ENCODE results near the gene PRPF6. TPM values are rescaled to one million over a fixed set of nuclear protein-coding genes. Genes with fewer than 3 reads are reported as not detected.

Gene PRPF6
- total and polyA plus RNA-seq, 4 donors: 44.9 to 92.4 (median 75.2) TPM

DNA sequence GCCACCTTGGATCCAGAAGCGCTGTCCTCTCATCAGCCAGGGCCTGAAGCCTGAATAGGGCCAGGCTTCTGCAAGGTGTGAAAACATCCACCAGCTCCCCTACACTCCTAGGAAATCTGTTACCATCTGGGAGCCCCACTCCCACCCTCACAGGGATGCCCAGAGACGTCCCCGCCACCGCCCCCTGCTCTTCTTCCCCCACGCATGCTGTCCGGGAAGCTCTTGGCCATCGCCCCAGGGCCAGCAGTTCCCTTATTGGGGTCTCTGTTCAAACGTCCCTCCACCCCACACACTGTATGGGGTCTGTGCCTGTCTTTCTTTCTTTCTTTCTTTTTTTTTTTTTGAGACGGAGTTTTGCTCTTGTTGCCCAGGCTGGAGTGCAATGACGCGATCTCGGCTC is 94.6 kb downstream of the PRPF6 start:
- Histone ChIP-seq H3K9me3 (ENCODE audit: control insufficient read depth, insufficient read depth, low read length) (no peaks in the 10 kb centered on the region), H3K4me1 (ENCODE audit: control insufficient read depth, insufficient read depth, low read length) (peaks cover 29% of the 10 kb centered on the region), H3K36me3 (ENCODE audit: control insufficient read depth, insufficient read depth, low read length) (peaks cover 68% of the 10 kb centered on the region), H3K27me3 (ENCODE audit: control insufficient read depth, insufficient read depth, low read length) (no peaks in the 10 kb centered on the region), H3K4me3 (ENCODE audit: low read depth, low read length) (no peak overlapping the region), H3K27ac (ENCODE audit: low read depth, low read length) (no peak overlapping the region)
- 78% methylated on average over 9 of the region's 12 CpGs for WGBS (ENCODE audit: insufficient coverage)
- DNase-seq (ENCODE audit: low read depth in 4 of 6, low spot score in 6 of 6): no peak

- no peaks in the 10 kb centered on the region for H3K27me3 ChIP-seq (ENCODE audit: control insufficient read depth, insufficient read depth, low read length)
- peaks cover 60% of the 10 kb centered on the region for H3K36me3 ChIP-seq (ENCODE audit: control insufficient read depth, insufficient read depth, low read length)
- DNase-seq (ENCODE audit: low read depth in 4 of 6, low spot score in 6 of 6): no peak
- H3K27ac ChIP-seq (ENCODE audit: low read depth, low read length): no peak overlapping the region
- H3K4me3 ChIP-seq (ENCODE audit: low read depth, low read length): no peak overlapping the region
- H3K9me3 ChIP-seq (ENCODE audit: control insufficient read depth, insufficient read depth, low read length): no peaks in the 10 kb centered on the region
- peaks cover 37% of the 10 kb centered on the region for H3K4me1 ChIP-seq (ENCODE audit: control insufficient read depth, insufficient read depth, low read length)
- WGBS (ENCODE audit: insufficient coverage): 97% methylated on average over 18 of the region's 22 CpGs
Observed at GRCh38 chr20:64076061-64076997, 95.4 kb downstream of the PRPF6 start.

DNA sequence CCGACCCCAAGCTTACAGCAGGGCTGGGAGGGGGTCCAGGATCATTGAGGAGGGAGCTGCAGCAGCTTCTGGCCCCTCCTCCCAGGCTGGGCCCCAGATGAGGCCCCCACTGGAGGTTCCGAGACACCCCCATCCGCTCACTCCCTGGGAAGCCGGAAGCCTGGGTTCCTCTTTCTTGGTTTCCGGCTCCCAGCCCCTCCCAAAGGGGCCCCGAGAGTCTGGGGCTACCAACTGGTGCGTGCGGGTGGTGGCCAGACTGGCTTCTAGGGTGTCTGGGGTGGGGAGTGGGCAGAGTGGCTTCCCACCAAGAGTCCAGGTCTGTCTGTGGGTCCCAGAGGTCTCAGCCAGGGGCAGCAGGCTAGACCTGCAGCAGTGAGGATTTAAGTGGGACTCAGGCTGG is 96.2 kb downstream of the PRPF6 start:
- no peak overlapping the region for H3K4me3 ChIP-seq (ENCODE audit: low read depth, low read length)
- peaks cover 52% of the 10 kb centered on the region for H3K36me3 ChIP-seq (ENCODE audit: control insufficient read depth, insufficient read depth, low read length)
- no peak overlapping the region for H3K27ac ChIP-seq (ENCODE audit: low read depth, low read length)
- WGBS (ENCODE audit: insufficient coverage): 77% methylated on average over 5 of the region's 8 CpGs
- no peaks in the 10 kb centered on the region for H3K9me3 ChIP-seq (ENCODE audit: control insufficient read depth, insufficient read depth, low read length)
- H3K4me1 ChIP-seq (ENCODE audit: control insufficient read depth, insufficient read depth, low read length): peaks cover 44% of the 10 kb centered on the region
- no peaks in the 10 kb centered on the region for H3K27me3 ChIP-seq (ENCODE audit: control insufficient read depth, insufficient read depth, low read length)
- DNase-seq (ENCODE audit: low read depth in 4 of 6, low spot score in 6 of 6): no peak

DNA sequence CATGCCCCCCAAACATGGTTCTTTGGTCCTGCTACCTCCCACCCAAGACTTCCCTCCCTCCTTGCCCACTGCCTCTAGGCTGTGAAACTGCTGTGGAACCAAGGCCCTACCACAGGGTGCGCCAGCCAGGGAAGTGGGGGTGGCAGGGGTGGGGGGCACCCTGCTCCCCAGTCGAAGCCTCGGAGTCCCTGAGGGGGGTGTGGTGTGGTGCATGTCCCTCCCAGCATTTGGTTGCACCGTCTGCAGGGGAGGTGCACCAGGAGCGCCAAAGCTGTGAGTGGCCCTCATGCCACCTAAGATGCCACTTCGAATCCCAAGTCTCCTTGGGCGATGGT is 96.6 kb downstream of the PRPF6 start:
- no peaks in the 10 kb centered on the region for H3K27me3 ChIP-seq (ENCODE audit: control insufficient read depth, insufficient read depth, low read length)
- H3K4me1 ChIP-seq (ENCODE audit: control insufficient read depth, insufficient read depth, low read length): peaks cover 49% of the 10 kb centered on the region
- DNase-seq (ENCODE audit: low read depth in 4 of 6, low spot score in 6 of 6): no peak
- H3K27ac ChIP-seq (ENCODE audit: low read depth, low read length): no peak overlapping the region
- peaks cover 48% of the 10 kb centered on the region for H3K36me3 ChIP-seq (ENCODE audit: control insufficient read depth, insufficient read depth, low read length)
- H3K4me3 ChIP-seq (ENCODE audit: low read depth, low read length): no peak overlapping the region
- no peaks in the 10 kb centered on the region for H3K9me3 ChIP-seq (ENCODE audit: control insufficient read depth, insufficient read depth, low read length)
- 82% methylated on average over 6 of the region's 7 CpGs for WGBS (ENCODE audit: insufficient coverage)

GRCh38 chr20:64077876-64078551 is 97.1 kb downstream of the PRPF6 start:
- peaks cover 54% of the 10 kb centered on the region for H3K4me1 ChIP-seq (ENCODE audit: control insufficient read depth, insufficient read depth, low read length)
- H3K4me3 ChIP-seq (ENCODE audit: low read depth, low read length): peak overlapping the region; percentile 64
- no peak for DNase-seq (ENCODE audit: low read depth in 4 of 6, low spot score in 6 of 6)
- H3K9me3 ChIP-seq (ENCODE audit: control insufficient read depth, insufficient read depth, low read length): no peaks in the 10 kb centered on the region
- H3K27me3 ChIP-seq (ENCODE audit: control insufficient read depth, insufficient read depth, low read length): peaks cover 3% of the 10 kb centered on the region
- 71% methylated on average over 12 of the region's 15 CpGs for WGBS (ENCODE audit: insufficient coverage)
- H3K27ac ChIP-seq (ENCODE audit: low read depth, low read length): no peak overlapping the region
- H3K36me3 ChIP-seq (ENCODE audit: control insufficient read depth, insufficient read depth, low read length): peaks cover 44% of the 10 kb centered on the region

- peaks cover 4% of the 10 kb centered on the region for H3K27me3 ChIP-seq (ENCODE audit: control insufficient read depth, insufficient read depth, low read length)
- peak overlapping the region; percentile 64 for H3K4me3 ChIP-seq (ENCODE audit: low read depth, low read length)
- H3K27ac ChIP-seq (ENCODE audit: low read depth, low read length): no peak overlapping the region
- WGBS (ENCODE audit: insufficient coverage): 21% methylated on average over 2 of the region's 4 CpGs
- peaks cover 36% of the 10 kb centered on the region for H3K36me3 ChIP-seq (ENCODE audit: control insufficient read depth, insufficient read depth, low read length)
- DNase-seq (ENCODE audit: low read depth in 4 of 6, low spot score in 6 of 6): no peak
- H3K9me3 ChIP-seq (ENCODE audit: control insufficient read depth, insufficient read depth, low read length): no peaks in the 10 kb centered on the region
- peaks cover 59% of the 10 kb centered on the region for H3K4me1 ChIP-seq (ENCODE audit: control insufficient read depth, insufficient read depth, low read length)
Observed at GRCh38 chr20:64078934-64079272, 98.0 kb downstream of the PRPF6 start.

GRCh38 chr20:64079273-64080012 is 98.5 kb downstream of the PRPF6 start, which contains the start of gene RGS19:
TSS of gene RGS19 (minus strand) at chr20:64079518. CDS start at chr20:64076886, 2,632 bp downstream.
- DNase-seq (ENCODE audit: low read depth in 4 of 6, low spot score in 6 of 6): peak in 3 of 6 donors; percentile 79 to 92 (median 90)
- no peaks in the 10 kb centered on the region for H3K9me3 ChIP-seq (ENCODE audit: control insufficient read depth, insufficient read depth, low read length)
- H3K27ac ChIP-seq (ENCODE audit: low read depth, low read length): peak within 1 kb of the TSS; percentile 69
- H3K4me3 ChIP-seq (ENCODE audit: low read depth, low read length): peak within 1 kb of the TSS; percentile 64
- H3K36me3 ChIP-seq (ENCODE audit: control insufficient read depth, insufficient read depth, low read length): peaks cover 31% of the 10 kb centered on the region
- H3K27me3 ChIP-seq (ENCODE audit: control insufficient read depth, insufficient read depth, low read length): peaks cover 5% of the 10 kb centered on the region
- H3K4me1 ChIP-seq (ENCODE audit: control insufficient read depth, insufficient read depth, low read length): peaks cover 62% of the 10 kb centered on the region
- under 1% methylated on average over 65 of the region's 73 CpGs for WGBS (ENCODE audit: insufficient coverage)

- Histone ChIP-seq H3K27me3 (ENCODE audit: control insufficient read depth, insufficient read depth, low read length) (peaks cover 12% of the 10 kb centered on the region), H3K4me1 (ENCODE audit: control insufficient read depth, insufficient read depth, low read length) (peaks cover 70% of the 10 kb centered on the region), H3K9me3 (ENCODE audit: control insufficient read depth, insufficient read depth, low read length) (no peaks in the 10 kb centered on the region), H3K36me3 (ENCODE audit: control insufficient read depth, insufficient read depth, low read length) (peaks cover 23% of the 10 kb centered on the region), H3K4me3 (ENCODE audit: low read depth, low read length) (peak within 1 kb of the TSS; percentile 64), H3K27ac (ENCODE audit: low read depth, low read length) (peak within 1 kb of the TSS; percentile 69)
- 5% methylated on average over 62 of the region's 62 CpGs for WGBS (ENCODE audit: insufficient coverage)
- no peak for DNase-seq (ENCODE audit: low read depth in 4 of 6, low spot score in 6 of 6)
Observed at GRCh38 chr20:64080013-64080812, 99.3 kb downstream of the PRPF6 start, which contains the start of gene OPRL1. TSS of gene OPRL1 (plus strand) at chr20:64080082. CDS start at chr20:64092721, 12,639 bp downstream.

Measured in spinal cord (tissue), 10 donors.